ENCODE data around the gene DAB2IP.

DAB2IP gene

DNA sequence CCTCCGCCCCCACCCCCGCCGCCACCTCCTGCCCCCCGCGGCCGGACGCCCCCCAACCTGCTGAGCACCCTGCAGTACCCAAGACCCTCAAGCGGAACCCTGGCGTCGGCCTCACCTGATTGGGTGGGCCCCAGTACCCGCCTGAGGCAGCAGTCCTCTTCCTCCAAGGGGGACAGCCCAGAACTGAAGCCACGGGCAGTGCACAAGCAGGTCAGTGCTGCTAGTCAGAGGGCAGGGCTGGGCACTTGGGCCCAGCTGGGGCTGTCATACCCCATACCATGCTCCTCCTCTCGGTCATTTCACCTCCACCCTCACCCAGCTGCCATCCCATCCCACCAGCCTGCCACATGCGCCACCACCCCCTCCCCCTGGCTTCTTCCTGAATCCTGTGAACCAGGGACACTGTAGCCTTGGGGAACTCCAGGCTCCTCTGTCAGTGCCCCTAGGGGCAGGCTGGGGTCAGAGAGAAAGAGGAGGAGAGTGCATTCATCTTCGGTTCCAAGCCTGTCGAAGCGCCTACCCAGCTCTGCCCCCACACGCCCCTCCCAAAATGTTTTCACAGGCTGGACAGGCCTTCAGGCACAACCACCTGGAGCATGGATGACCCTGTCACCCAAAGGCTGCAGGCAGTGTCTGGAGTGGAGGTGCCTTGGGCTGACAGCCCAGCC, 122.0 kb downstream of the DAB2IP start:
- H3K27me3 Mint-ChIP-seq = peaks cover 40% of the 10 kb centered on the region
- CTCF ChIA-PET = no interaction called here
- H3K36me3 Mint-ChIP-seq = no peaks in the 10 kb centered on the region
- no peak overlapping the region for H3K4me3 Mint-ChIP-seq
- H3K9me3 Mint-ChIP-seq = no peaks in the 10 kb centered on the region
- H3K27ac Mint-ChIP-seq = no peak overlapping the region
- DNase-seq = peak; percentile 17
- H3K4me1 Mint-ChIP-seq = no peaks in the 10 kb centered on the region

DNA sequence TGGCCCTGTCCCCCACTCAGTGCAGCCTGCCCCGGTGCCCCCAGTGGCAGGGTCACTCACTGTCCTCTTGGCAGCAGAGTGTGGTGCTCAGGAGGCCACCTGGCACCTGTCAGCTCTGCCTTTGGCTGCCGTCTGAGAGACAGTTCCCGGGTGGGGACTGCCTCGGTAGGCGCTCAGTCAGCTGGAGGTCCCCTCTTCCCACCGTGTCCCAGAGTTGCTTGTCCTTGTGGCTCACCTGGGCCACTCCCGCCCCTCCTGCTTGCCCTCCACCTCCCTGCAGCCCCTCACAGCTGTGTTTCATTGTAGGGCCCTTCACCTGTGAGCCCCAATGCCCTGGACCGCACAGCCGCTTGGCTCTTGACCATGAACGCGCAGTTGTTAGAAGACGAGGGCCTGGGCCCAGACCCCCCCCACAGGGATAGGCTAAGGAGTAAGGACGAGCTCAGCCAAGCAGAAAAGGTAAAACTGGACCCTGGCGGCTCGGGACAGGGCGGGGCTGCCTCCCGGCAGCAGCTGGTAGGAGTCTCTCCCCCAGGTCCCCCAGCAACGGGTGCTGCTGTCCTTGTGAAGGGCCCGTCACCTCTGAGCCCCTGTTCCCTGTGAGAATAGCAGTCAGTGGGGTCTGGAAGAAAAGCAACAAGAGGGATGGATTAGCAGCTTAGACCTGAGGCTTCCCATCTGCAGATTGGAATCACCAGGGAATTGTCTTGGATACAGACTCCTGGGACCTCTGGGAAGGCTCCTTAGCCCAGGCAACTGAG, 122.7 kb downstream of the DAB2IP start:
- Mint-ChIP-seq H3K27ac (no peak overlapping the region), H3K9me3 (no peaks in the 10 kb centered on the region), H3K36me3 (no peaks in the 10 kb centered on the region), H3K4me3 (no peak overlapping the region), H3K4me1 (no peaks in the 10 kb centered on the region), H3K27me3 (peaks cover 41% of the 10 kb centered on the region)
- peak; percentile 10 for DNase-seq
- CTCF ChIA-PET = no interaction called here

DNA sequence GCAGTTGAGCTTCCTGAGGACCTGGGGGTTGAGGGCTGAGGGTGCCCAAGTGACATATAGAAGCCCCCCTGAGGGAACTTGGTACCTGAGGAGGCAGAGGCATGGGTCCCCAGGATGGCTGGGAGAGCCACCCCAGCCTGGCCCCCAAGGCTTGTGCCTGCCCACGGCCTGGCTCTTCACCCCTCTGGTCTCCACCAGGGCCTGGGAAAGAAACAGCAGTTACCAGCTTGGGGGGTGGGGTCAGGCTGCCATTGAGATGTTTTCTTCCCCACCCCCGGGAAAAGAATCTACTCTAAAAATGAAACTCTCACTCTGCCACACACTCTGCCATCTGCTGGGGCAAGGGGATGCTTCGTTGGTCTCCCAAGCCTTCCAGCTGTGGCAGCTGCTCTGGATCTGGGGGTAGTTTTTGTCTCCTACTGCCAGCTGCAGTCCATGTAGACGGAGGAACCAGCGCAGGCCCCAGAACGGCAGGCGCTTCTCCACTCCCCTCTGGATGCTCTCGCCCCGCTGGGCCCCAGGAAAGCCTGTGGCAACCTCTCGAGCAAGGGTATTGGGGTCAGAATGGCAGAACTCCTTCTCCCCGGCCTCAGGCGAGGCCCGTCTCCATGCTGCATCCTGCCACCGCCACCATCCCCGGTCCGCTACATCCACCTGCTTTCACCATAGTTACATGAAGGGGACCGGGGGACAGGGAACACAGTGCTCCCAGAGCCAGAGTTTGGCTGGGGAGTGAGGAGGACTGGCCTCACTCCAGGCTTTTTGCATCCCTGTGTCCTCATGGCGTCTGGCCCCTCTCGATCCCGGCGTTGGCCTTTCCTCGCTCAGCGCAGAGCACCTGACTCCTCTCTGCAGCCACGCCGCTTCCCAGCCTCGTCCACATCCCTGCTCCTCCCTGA, 123.5 kb downstream of the DAB2IP start:
- H3K27ac Mint-ChIP-seq = no peak overlapping the region
- H3K4me3 Mint-ChIP-seq = no peak overlapping the region
- CTCF ChIA-PET = interaction anchor here (1.0 kb wide), 1 partner anchor 14 kb away, joined by 3 read pairs; no protein-coding TSS in a partner anchor
- no peak for DNase-seq
- no peaks in the 10 kb centered on the region for H3K9me3 Mint-ChIP-seq
- H3K4me1 Mint-ChIP-seq = no peaks in the 10 kb centered on the region
- H3K36me3 Mint-ChIP-seq = no peaks in the 10 kb centered on the region
- H3K27me3 Mint-ChIP-seq = peaks cover 39% of the 10 kb centered on the region

DNA sequence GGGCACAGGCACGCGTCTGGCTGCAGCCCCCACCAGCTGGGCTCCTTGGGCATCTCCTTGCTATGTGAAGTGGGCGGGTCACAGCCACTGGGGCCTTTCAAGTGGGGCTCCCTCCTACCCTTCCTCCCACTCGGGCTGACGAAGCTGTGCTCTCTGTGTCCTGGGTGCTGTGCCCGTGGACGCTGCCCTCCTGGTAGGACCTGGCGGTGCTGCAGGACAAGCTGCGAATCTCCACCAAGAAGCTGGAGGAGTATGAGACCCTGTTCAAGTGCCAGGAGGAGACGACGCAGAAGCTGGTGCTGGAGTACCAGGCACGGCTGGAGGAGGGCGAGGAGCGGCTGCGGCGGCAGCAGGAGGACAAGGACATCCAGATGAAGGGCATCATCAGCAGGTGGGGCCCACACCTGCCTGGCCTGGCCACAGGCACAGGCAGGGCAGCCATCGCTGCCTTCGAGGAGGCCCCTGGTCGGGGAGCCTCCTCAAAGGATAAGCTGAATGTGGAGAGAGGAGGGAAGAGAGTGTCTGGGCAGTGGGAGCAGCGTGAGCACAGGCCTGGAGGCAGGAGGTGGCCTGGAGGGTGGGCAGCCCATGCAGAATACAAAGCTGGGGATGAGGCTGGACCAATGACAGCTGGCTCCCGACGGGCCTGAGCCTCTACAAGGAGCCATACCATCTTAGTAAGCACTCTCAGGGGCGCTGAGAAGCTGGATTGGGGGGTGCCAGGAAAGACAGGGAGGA, 124.7 kb downstream of the DAB2IP start:
- H3K36me3 Mint-ChIP-seq = no peaks in the 10 kb centered on the region
- no peaks in the 10 kb centered on the region for H3K4me1 Mint-ChIP-seq
- H3K9me3 Mint-ChIP-seq = no peaks in the 10 kb centered on the region
- peaks cover 47% of the 10 kb centered on the region for H3K27me3 Mint-ChIP-seq
- H3K4me3 Mint-ChIP-seq = no peak overlapping the region
- no peak overlapping the region for H3K27ac Mint-ChIP-seq
- CTCF ChIA-PET = interaction anchor here (1.0 kb wide), 1 partner anchor 13 kb away, joined by 3 read pairs; no protein-coding TSS in a partner anchor
- no peak for DNase-seq

DNA sequence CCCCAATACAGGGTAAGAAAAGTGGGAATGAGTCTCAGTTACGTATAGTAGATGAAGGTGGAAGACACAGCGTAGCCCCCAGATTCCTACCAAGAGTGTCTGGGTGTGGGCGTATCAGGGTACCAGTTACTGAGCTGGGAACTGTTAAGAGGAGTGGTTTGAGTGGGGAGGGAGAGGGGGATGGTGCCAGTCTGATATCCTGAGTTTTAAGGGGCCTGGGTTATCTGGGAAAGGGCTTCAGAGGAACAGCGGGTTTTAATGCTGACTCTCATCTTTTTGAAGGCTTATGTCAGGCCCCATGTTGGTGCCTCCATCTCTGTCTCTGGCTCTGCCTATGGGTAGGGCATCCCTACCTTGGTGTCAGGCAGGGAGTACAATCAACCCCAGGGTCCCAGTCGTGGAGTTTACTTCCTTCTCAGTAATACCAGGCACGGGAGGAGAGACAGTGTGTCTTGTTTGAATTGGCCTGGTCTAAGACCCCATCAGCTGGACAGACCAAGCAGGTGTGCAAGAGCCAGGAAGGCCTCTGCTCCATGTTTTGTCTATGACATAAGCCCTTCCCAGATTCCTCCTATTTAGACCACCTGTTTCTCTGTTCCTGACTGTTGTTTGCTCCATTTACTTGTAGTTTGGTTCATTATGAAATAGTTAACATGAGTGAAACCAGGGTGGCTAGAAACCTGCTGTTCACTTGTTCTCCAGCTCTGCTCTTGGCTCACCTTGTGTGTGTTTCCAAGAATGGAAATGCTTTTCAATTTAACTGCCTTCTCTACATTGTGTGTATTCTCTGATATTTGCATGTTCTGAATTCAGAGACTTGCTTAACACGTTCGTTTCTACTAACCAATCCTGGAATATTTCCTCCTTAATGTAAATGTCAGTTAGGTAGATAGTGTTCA, 125.6 kb downstream of the DAB2IP start:
- H3K4me1 Mint-ChIP-seq = peaks cover under 1% of the 10 kb centered on the region
- no peak overlapping the region for H3K27ac Mint-ChIP-seq
- CTCF ChIA-PET = no interaction called here
- peaks cover 52% of the 10 kb centered on the region for H3K27me3 Mint-ChIP-seq
- no peak for DNase-seq
- H3K9me3 Mint-ChIP-seq = no peaks in the 10 kb centered on the region
- H3K36me3 Mint-ChIP-seq = no peaks in the 10 kb centered on the region
- H3K4me3 Mint-ChIP-seq = no peak overlapping the region

DNA sequence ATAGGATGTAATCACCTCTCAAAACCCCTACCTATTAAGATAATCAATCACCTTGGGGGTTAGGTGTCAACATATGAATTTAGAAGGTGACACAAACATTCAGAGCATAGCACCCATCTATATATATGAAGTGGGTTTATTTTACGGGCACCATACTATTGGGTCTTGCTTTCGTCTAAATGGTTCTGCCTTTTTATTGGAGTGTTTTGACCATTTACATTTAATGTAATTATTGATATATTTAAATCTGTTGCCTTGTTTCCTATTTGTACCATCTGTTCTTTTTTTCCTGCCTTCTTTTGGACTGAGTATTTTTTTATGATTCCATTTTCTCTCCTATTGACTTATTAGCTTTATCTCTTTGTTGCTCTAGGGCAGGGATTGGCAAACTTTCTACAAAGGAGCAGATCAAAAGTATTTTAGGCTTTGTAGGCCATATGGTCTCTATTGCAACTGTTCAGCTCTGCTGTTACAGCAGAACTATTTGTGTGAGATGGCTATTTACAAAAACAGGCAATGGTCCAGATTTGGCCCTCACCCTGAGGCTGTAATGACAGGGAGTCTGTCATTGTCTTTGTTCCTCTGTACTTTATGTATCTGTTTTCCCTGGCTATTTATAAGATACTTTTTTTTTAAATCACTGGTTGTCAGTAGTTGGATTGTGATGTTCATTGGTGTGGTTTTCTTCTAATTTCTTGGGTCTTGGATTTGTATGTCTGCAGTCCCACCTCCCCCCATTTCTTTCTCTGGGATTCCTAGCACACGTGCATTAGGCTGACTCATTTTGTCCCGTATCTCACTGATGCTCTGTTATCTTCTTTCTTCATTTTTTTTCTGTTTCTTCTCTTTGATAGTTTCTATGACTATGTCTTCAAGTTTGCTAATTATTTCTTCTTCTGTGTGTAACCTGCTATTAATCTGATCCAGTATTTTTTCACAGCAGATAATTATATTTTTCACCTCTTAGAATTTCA, 127.1 kb downstream of the DAB2IP start:
- no peak overlapping the region for H3K4me3 Mint-ChIP-seq
- H3K27me3 Mint-ChIP-seq = peaks cover 52% of the 10 kb centered on the region
- H3K9me3 Mint-ChIP-seq = no peaks in the 10 kb centered on the region
- no peak overlapping the region for H3K27ac Mint-ChIP-seq
- DNase-seq = no peak
- CTCF ChIA-PET = no interaction called here
- no peaks in the 10 kb centered on the region for H3K36me3 Mint-ChIP-seq
- peaks cover 10% of the 10 kb centered on the region for H3K4me1 Mint-ChIP-seq

DNA sequence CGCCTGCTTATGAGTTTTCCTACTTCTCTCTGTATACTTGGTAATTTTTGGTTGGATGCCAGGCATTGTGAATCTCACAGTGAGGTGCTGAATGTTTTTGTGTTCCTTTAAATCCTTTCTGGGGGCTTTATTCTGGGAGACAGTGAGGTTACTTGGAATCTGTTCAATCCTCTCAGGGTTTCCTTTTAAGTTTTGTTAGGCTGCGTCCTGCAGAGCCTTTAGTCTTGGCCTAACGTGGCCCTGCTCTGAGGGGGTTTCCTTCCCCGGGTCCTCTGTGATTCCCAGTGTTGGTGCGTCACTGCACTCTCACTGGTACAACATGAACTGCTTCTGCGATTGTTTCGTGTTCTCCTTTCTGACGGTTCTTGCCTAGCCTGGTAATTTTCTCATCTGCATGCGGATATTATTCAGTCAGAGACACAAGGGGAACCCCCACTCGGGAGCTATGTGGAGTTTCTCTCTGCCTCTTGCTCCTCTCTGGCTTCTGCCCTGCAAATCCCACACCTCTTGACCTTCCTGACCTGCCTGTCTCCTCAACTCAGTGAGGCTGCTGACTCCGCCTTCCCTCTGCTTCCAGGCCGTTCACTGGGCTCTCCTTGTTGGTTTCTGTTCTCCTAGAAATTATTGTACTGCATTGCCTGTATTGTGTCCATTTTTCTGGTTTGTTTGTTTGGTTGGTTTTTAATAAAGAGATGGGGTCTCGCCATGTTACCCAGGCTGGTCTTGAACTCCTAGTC, 128.1 kb downstream of the DAB2IP start:
- H3K27me3 Mint-ChIP-seq = peaks cover 52% of the 10 kb centered on the region
- no peak overlapping the region for H3K4me3 Mint-ChIP-seq
- H3K4me1 Mint-ChIP-seq = peaks cover 20% of the 10 kb centered on the region
- CTCF ChIA-PET = no interaction called here
- H3K27ac Mint-ChIP-seq = no peak overlapping the region
- DNase-seq = no peak
- H3K9me3 Mint-ChIP-seq = no peaks in the 10 kb centered on the region
- H3K36me3 Mint-ChIP-seq = no peaks in the 10 kb centered on the region

DNA sequence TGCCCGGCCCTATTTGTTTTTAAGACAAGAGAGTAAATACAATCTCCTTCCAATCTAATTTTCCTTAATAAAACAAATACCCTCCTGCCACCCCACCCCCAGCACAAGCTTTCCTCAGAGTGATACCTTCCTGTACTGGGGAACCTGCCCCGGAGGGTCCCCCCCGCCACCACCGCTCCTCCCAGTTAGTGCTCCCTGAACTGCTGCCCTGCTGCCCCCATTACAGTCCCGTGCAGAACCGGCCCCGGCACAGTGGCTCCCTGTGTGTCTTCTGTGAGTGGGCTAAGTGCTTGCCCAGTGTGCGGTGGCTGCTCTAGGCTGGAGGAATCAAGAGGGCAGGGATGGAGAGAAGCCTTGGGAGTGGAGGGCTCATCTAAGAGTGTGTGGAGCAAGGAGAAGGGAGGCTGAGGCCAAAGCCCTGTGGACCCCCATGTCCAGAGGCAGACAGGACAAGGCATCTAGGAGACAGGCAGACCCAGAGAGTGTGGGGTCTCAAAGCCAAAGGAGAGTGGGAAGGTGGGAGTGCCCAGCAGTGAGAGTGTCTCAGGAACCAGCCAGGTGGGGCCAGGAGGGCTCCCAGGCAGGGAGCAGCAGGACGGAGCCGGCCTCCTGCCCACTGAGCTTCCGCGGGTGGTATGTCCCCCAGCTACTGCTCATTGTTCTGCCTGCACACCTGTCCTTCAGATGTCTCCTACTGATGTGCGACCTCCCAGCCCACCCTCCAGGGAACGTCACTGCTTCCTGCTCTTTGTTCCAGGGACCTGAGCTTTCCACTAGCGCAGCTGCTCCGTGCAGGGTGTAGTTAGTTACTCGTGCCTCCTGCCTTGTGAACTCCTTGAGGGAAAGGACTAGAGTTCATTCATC, 129.0 kb downstream of the DAB2IP start:
- H3K4me1 Mint-ChIP-seq = peaks cover 28% of the 10 kb centered on the region
- peaks cover 45% of the 10 kb centered on the region for H3K27me3 Mint-ChIP-seq
- CTCF ChIA-PET = no interaction called here
- no peaks in the 10 kb centered on the region for H3K9me3 Mint-ChIP-seq
- no peak overlapping the region for H3K27ac Mint-ChIP-seq
- DNase-seq = no peak
- H3K4me3 Mint-ChIP-seq = no peak overlapping the region
- H3K36me3 Mint-ChIP-seq = no peaks in the 10 kb centered on the region

DNA sequence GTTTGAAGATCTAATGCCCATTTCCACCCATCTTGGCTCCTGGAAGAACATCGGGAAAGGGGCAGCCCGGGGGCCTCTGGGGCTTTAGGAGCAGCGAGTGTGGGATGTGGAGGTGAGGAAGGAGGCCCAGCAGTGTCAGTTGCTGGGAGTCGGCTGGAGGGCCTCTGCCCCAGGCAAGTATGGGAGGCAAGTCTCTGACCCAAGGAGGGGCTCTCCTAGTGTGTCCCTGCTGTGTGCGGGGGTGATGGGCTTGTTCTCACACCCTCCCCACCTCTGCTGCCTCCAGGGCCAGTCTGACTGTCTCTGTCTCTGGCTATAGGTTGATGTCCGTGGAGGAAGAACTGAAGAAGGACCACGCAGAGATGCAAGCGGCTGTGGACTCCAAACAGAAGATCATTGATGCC, 129.7 kb downstream of the DAB2IP start:
- H3K36me3 Mint-ChIP-seq = no peaks in the 10 kb centered on the region
- no peak overlapping the region for H3K27ac Mint-ChIP-seq
- no peak overlapping the region for H3K4me3 Mint-ChIP-seq
- peaks cover 32% of the 10 kb centered on the region for H3K4me1 Mint-ChIP-seq
- CTCF ChIA-PET = no interaction called here
- H3K27me3 Mint-ChIP-seq = peaks cover 45% of the 10 kb centered on the region
- no peak for DNase-seq
- H3K9me3 Mint-ChIP-seq = no peaks in the 10 kb centered on the region

DNA sequence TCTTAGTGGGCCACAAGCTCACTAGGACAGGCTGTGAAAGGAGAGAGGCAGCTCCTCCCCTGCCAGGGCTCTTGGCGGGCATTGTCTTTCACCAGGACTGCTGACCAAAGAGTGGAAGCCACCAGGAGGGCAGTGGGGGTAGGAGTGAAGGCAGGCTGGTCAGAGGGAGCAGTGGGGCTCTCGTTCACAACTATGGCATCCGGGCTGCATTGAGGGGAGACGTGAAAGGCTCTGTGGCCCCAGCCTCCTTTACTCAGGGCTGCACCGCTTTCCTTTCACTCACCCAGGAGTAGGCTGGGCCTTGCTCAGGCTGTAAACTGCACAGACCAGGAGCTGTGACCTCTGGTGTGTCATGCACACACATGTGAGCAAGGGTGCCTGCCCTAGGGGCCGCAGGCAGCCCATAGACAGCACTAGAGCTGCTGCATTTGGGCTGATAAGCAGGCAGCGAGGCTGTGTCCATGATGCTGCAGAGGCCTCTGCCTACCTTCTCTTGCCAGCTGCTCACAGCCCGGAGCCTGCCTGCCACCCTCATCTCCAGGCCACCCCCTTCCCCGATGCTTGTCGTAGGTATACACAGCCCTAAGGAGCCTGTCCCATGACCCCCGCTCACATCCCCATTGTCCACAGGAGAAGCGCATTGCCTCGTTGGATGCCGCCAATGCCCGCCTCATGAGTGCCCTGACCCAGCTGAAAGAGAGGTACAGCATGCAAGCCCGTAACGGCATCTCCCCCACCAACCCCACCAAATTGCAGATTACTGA, 130.4 kb downstream of the DAB2IP start:
- DNase-seq = no peak
- Mint-ChIP-seq H3K4me3 (no peak overlapping the region), H3K36me3 (no peaks in the 10 kb centered on the region), H3K27me3 (peaks cover 47% of the 10 kb centered on the region), H3K4me1 (peaks cover 34% of the 10 kb centered on the region), H3K9me3 (no peaks in the 10 kb centered on the region), H3K27ac (no peak overlapping the region)
- CTCF ChIA-PET = interaction anchor here (0.6 kb wide), 1 partner anchor 237 kb away, joined by 4 read pairs; no protein-coding TSS in a partner anchor

All from activated naive CD4-positive, alpha-beta T cell treated with anti-CD3 and anti-CD28 coated beads, Interleukin-2, amount 10 ng/mL, durations not matched to agents 7 days and 5 days (primary cell).